ENCODE measurements around the gene LMOD3.

LMOD3 gene

GRCh38 chr3:69110941-69111546 lies 11.4 kb downstream of the LMOD3 start:
- no peaks in the 10 kb centered on the region for H3K79me2 ChIP-seq (ENCODE audit: control insufficient read depth, insufficient read depth, low read length, poor library complexity)

GRCh38 chr3:69108811-69109210 lies 13.6 kb downstream of the LMOD3 start:
- Histone ChIP-seq H4K91ac (ENCODE audit: low read depth, low read length) (no peak overlapping the region), H3K36me3 (ENCODE audit: control insufficient read depth in 1 of 2, insufficient read depth in 2 of 2, low read length in 2 of 2) (peaks cover 0 to 5% of the 10 kb centered on the region in 2 experiments), H2BK5ac (ENCODE audit: low read depth, low read length, poor library complexity) (no peak overlapping the region), H3K9ac (ENCODE audit: low read length) (no peak overlapping the region), H3K23ac (ENCODE audit: low read length) (no peak overlapping the region), H4K12ac (ENCODE audit: low read depth, low read length) (no peak overlapping the region), H2AFZ (ENCODE audit: insufficient read depth, low read length, poor library complexity) (no peak overlapping the region), H3K79me1 (ENCODE audit: low read length) (no peaks in the 10 kb centered on the region), H3K4ac (ENCODE audit: low read depth, low read length) (no peak overlapping the region), H3K27ac (ENCODE audit: low read depth, low read length) (no peak overlapping the region), H3K18ac (ENCODE audit: low read length) (no peak overlapping the region), H3K4me2 (ENCODE audit: low read length) (no peak overlapping the region), H2AK5ac (ENCODE audit: low read length) (no peak overlapping the region), H4K8ac (ENCODE audit: low read depth, low read length) (no peak overlapping the region), H3K4me3 (ENCODE audit: low read depth, low read length) (no peak overlapping the region), H3K27me3 (ENCODE audit: insufficient read depth, low read length) (no peaks in the 10 kb centered on the region), H3K79me2 (ENCODE audit: control insufficient read depth, insufficient read depth, low read length, poor library complexity) (no peaks in the 10 kb centered on the region), H2BK12ac (ENCODE audit: low read length) (no peak overlapping the region), H2BK120ac (ENCODE audit: insufficient read depth, low read length, poor library complexity) (no peak overlapping the region), H3K14ac (ENCODE audit: low read length) (no peak overlapping the region), H3K9me3 (ENCODE audit: insufficient read depth, low read depth, low read length) (no peaks in the 10 kb centered on the region), H3K4me1 (ENCODE audit: control insufficient read depth in 1 of 2, insufficient read depth in 2 of 2, low read length in 2 of 2) (peaks cover 0 to 3% of the 10 kb centered on the region in 2 experiments)
- peak in 1 of 2 donors; percentile 82 for DNase-seq
- no CpG with 5 or more reads among the region's 5 CpGs for WGBS (ENCODE audit: extremely low coverage, insufficient coverage, insufficient read length)

More at GRCh38 chr3:69110941-69111546, 11.4 kb downstream of the LMOD3 start:
- Histone ChIP-seq H3K9me3 (ENCODE audit: insufficient read depth, low read depth, low read length) (no peaks in the 10 kb centered on the region), H3K4me1 (ENCODE audit: control insufficient read depth in 1 of 2, insufficient read depth in 2 of 2, low read length in 2 of 2) (peaks cover 0 to 3% of the 10 kb centered on the region in 2 experiments), H2AFZ (ENCODE audit: insufficient read depth, low read length, poor library complexity) (no peak overlapping the region), H3K23ac (ENCODE audit: low read length) (no peak overlapping the region), H4K91ac (ENCODE audit: low read depth, low read length) (no peak overlapping the region), H4K8ac (ENCODE audit: low read depth, low read length) (no peak overlapping the region), H3K18ac (ENCODE audit: low read length) (no peak overlapping the region), H3K9ac (ENCODE audit: low read length) (no peak overlapping the region), H2BK12ac (ENCODE audit: low read length) (no peak overlapping the region), H3K4me3 (ENCODE audit: low read depth, low read length) (no peak overlapping the region), H3K4ac (ENCODE audit: low read depth, low read length) (no peak overlapping the region), H2BK120ac (ENCODE audit: insufficient read depth, low read length, poor library complexity) (no peak overlapping the region), H4K12ac (ENCODE audit: low read depth, low read length) (no peak overlapping the region), H2AK5ac (ENCODE audit: low read length) (no peak overlapping the region), H3K14ac (ENCODE audit: low read length) (no peak overlapping the region), H3K27ac (ENCODE audit: low read depth, low read length) (no peak overlapping the region), H3K79me1 (ENCODE audit: low read length) (no peaks in the 10 kb centered on the region), H3K27me3 (ENCODE audit: insufficient read depth, low read length) (no peaks in the 10 kb centered on the region), H3K4me2 (ENCODE audit: low read length) (no peak overlapping the region), H2BK5ac (ENCODE audit: low read depth, low read length, poor library complexity) (no peak overlapping the region), H3K36me3 (ENCODE audit: control insufficient read depth in 1 of 2, insufficient read depth in 2 of 2, low read length in 2 of 2) (no peaks in the 10 kb centered on the region)
- no peak for DNase-seq
- WGBS (ENCODE audit: extremely low coverage, insufficient coverage, insufficient read length), result no CpG with 5 or more reads among the region's 1 CpG

GRCh38 chr3:69107841-69108240 lies 14.6 kb downstream of the LMOD3 start:
- Histone ChIP-seq H3K79me2 (ENCODE audit: control insufficient read depth, insufficient read depth, low read length, poor library complexity) (no peaks in the 10 kb centered on the region), H3K27ac (ENCODE audit: low read depth, low read length) (no peak overlapping the region), H3K23ac (ENCODE audit: low read length) (no peak overlapping the region), H3K36me3 (ENCODE audit: control insufficient read depth in 1 of 2, insufficient read depth in 2 of 2, low read length in 2 of 2) (peaks cover 0 to 5% of the 10 kb centered on the region in 2 experiments), H2BK12ac (ENCODE audit: low read length) (no peak overlapping the region), H3K18ac (ENCODE audit: low read length) (no peak overlapping the region), H4K91ac (ENCODE audit: low read depth, low read length) (no peak overlapping the region), H2BK120ac (ENCODE audit: insufficient read depth, low read length, poor library complexity) (no peak overlapping the region), H4K8ac (ENCODE audit: low read depth, low read length) (no peak overlapping the region), H3K9ac (ENCODE audit: low read length) (no peak overlapping the region), H3K9me3 (ENCODE audit: insufficient read depth, low read depth, low read length) (no peaks in the 10 kb centered on the region), H4K12ac (ENCODE audit: low read depth, low read length) (no peak overlapping the region), H2BK5ac (ENCODE audit: low read depth, low read length, poor library complexity) (no peak overlapping the region), H3K79me1 (ENCODE audit: low read length) (no peaks in the 10 kb centered on the region), H2AFZ (ENCODE audit: insufficient read depth, low read length, poor library complexity) (no peak overlapping the region), H2AK5ac (ENCODE audit: low read length) (no peak overlapping the region), H3K4me3 (ENCODE audit: low read depth, low read length) (no peak overlapping the region), H3K4me2 (ENCODE audit: low read length) (no peak overlapping the region), H3K4ac (ENCODE audit: low read depth, low read length) (no peak overlapping the region), H3K4me1 (ENCODE audit: control insufficient read depth in 1 of 2, insufficient read depth in 2 of 2, low read length in 2 of 2) (peaks cover 0 to 3% of the 10 kb centered on the region in 2 experiments), H3K14ac (ENCODE audit: low read length) (no peak overlapping the region), H3K27me3 (ENCODE audit: insufficient read depth, low read length) (no peaks in the 10 kb centered on the region)
- no peak for DNase-seq
- no CpG with 5 or more reads among the region's 5 CpGs for WGBS (ENCODE audit: extremely low coverage, insufficient coverage, insufficient read length)

GRCh38 chr3:69105320-69105719 lies 17.1 kb downstream of the LMOD3 start:
- H3K4me1 ChIP-seq (ENCODE audit: control insufficient read depth in 1 of 2, insufficient read depth in 2 of 2, low read length in 2 of 2), result peaks cover 6 to 8% of the 10 kb centered on the region in 2 experiments
- no peak overlapping the region for H2BK120ac ChIP-seq (ENCODE audit: insufficient read depth, low read length, poor library complexity)
- H3K79me1 ChIP-seq (ENCODE audit: low read length), result peaks cover 4% of the 10 kb centered on the region
- no peak overlapping the region for H3K4ac ChIP-seq (ENCODE audit: low read depth, low read length)
- no peaks in the 10 kb centered on the region for H3K79me2 ChIP-seq (ENCODE audit: control insufficient read depth, insufficient read depth, low read length, poor library complexity)
- no peak overlapping the region for H3K27ac ChIP-seq (ENCODE audit: low read depth, low read length)
- no peak overlapping the region for H3K18ac ChIP-seq (ENCODE audit: low read length)
- H3K27me3 ChIP-seq (ENCODE audit: insufficient read depth, low read length), result no peaks in the 10 kb centered on the region
- H4K8ac ChIP-seq (ENCODE audit: low read depth, low read length), result no peak overlapping the region
- H3K9ac ChIP-seq (ENCODE audit: low read length), result no peak overlapping the region
- no peak overlapping the region for H2BK5ac ChIP-seq (ENCODE audit: low read depth, low read length, poor library complexity)
- H3K4me2 ChIP-seq (ENCODE audit: low read length), result no peak overlapping the region
- H2AFZ ChIP-seq (ENCODE audit: insufficient read depth, low read length, poor library complexity), result no peak overlapping the region
- no peak overlapping the region for H3K23ac ChIP-seq (ENCODE audit: low read length)
- H3K9me3 ChIP-seq (ENCODE audit: insufficient read depth, low read depth, low read length), result no peaks in the 10 kb centered on the region
- no peak overlapping the region for H4K12ac ChIP-seq (ENCODE audit: low read depth, low read length)
- H4K91ac ChIP-seq (ENCODE audit: low read depth, low read length), result no peak overlapping the region
- peaks cover 2 to 10% of the 10 kb centered on the region in 2 experiments for H3K36me3 ChIP-seq (ENCODE audit: control insufficient read depth in 1 of 2, insufficient read depth in 2 of 2, low read length in 2 of 2)
- no peak overlapping the region for H3K14ac ChIP-seq (ENCODE audit: low read length)
- WGBS (ENCODE audit: extremely low coverage, insufficient coverage, insufficient read length), result no CpG with 5 or more reads among the region's 3 CpGs
- no peak overlapping the region for H3K4me3 ChIP-seq (ENCODE audit: low read depth, low read length)
- peak in 1 of 2 donors; percentile 57 for DNase-seq
- H2BK12ac ChIP-seq (ENCODE audit: low read length), result no peak overlapping the region
- no peak overlapping the region for H2AK5ac ChIP-seq (ENCODE audit: low read length)

Data from trophoblast cell (in vitro differentiated cells and primary cell).